HG03521 (cell line): ENCODE measurements around the gene RHOBTB3.

Experiments used
- ATAC-seq: cut with Tn5 transposase; IDR thresholded peaks from one replicate; pipeline ENCODE4 v1.9.1; 2021; ENCODE audit warnings: mild to moderate bottlenecking, moderate library complexity; ENCODE audit not compliant: unreplicated experiment

RHOBTB3 gene

GRCh38 chr5:95731571-95732554 is 727 bp downstream of the RHOBTB3 start:
- ATAC-seq: peak; percentile 24

DNA sequence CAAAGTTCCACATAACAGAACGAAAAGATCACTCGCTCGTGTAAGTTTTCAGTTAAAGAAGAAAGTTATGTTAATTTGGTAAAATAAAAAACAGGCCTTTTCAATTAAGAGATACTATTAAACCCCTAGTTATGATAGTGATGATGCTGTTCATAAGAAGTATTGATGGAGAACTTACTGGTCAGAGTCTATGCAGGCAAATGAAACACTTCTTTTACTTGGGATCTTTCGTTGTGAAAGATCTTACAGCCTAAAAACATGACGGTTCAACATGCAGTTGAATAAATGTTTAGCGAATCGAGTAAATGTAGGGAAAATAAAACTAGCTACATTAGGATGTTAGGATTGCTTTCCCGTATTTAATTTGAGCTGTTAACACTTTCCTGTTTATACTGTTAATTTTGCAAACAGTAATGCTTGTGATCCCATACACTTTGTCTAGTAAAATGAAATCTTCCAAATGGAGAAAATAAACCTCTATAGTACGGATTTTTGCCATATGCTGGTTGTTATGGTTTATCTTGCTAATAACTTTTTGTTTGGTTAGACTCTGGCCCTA is 2.0 kb downstream of the RHOBTB3 start:
- ATAC-seq: no peak

- ATAC-seq: no peak
These were observed 3.1 kb downstream of the RHOBTB3 start for GRCh38 chr5:95734187-95734586.

- no peak for ATAC-seq
These were observed 3.8 kb downstream of the RHOBTB3 start for GRCh38 chr5:95734906-95735305.

GRCh38 chr5:95735406-95735805 is 4.3 kb downstream of the RHOBTB3 start:
- ATAC-seq: no peak

DNA sequence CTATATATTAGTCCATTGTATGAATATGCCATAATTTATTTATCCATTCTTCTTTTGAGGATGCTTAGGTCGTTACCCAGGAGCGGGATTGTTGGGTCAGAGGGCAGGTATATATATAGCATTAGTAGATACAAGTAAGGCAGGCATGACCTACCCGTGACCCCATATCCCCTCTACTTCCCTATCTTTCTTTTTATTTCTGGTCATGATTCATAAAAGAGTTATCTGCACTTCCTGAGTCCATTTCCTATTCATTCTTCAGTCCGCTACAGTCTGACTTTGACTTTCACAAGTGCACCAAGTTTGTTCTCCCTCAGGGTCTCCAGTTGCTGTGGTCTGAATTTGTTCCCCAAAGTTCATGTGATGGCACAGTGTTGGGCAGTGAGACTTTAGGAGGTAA is 6.9 kb downstream of the RHOBTB3 start:
- no peak for ATAC-seq

- ATAC-seq: no peak
These were observed 7.7 kb downstream of the RHOBTB3 start for GRCh38 chr5:95738834-95739233.

- ATAC-seq: no peak
These were observed 8.7 kb downstream of the RHOBTB3 start for GRCh38 chr5:95739857-95740256.

DNA sequence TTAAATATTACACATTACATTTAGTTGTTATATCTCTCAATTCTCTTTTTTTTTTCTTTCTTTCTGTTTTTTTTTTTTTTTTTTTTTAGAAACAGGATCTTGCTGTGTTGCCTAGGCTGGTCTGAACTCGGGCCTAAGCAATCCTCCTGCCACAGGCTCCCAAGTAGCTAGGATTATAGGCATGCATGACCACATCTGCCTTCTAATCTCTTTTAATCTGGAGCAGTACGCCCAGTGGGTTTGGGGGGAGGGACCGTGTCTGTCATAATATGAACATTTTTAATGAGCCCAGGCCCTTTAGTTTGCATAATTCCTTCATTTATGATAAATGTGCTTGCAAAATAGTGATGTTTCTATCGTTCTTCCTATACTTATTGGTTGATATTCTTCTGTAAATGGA is 10.3 kb downstream of the RHOBTB3 start:
- no peak for ATAC-seq

DNA sequence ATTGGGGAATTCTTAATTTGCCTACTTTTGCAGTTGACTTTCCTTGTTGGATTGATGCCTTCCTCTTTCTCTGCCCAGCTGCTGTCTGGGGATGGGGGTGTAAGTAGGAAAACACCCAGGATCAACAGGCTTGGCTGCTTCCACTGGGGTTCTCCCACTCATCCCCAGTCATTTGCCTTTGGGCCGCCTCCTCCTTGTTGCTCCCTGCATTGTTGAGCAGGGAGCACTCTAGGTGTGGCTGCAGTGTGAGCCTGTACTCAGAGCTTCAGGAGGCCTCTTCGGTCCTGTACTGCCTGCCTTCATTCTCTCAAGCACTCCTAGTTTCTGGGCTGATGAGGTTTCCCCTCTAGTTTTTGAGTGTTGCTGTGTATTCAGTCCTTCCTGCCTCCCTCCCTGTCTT is 12.1 kb downstream of the RHOBTB3 start:
- no peak for ATAC-seq

- no peak for ATAC-seq
These were observed 12.7 kb downstream of the RHOBTB3 start for GRCh38 chr5:95743877-95744276.

- ATAC-seq: no peak
These were observed 15.1 kb downstream of the RHOBTB3 start for GRCh38 chr5:95746194-95746593.

DNA sequence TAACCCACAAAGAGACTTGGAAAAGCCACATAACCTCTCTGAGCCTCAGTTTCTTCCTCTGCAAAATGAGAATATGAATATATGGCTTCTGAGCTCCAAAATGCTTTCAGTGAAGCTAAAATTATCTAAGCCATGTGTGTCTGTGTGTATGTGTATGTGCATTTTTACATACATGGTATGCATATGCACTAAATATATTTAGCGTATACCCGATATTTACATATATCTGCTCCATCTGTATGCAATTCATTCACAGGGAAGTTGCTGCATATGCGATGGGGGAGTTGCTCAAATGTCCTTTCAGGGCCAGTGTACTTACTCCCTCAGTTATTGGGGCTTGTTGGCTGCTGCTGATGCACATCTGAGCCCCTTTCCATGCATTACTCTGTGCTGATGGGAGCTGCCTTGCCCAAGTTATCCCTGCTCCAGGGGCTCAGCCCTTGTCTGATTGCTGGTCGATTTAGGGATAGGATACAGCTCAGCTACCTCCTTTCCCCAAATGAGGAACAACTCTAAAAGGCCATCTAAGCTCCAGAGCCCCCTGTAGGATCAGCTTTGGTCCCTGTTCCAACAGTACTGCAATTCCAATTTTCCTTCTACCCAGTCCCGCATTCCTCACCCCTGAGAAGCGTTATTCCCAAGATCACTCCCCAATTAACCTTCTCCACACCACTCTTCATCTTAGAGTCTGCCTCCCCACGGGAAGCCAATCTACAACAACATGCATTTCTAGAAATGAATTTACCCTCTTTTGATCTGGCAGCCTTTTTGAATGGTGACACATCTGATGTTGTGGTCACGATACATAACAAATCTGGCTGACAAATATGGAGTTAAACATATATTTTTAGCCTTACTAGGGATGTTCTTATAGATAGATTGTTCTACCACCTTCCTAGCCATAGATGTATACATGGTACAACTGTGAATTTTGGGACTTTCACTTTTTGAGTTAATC is 15.9 kb downstream of the RHOBTB3 start:
- ATAC-seq: no peak

DNA sequence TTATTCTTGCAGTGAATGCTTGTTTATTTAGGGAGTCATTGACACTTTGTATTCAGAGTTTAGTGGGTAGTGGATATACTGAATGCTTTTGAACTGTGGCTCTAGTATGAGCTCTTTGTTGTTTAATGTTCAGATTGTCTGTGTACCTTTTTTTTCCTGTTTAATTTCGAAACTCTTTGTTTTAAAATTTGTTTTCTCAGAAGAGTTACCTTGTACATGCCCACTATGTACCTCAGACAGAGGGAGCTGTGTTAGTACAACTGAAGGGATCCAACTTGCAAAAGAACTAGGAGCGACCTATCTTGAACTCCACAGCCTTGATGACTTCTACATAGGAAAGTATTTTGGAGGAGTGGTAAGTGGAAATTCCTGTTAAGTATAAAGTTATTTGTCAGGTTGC is 17.0 kb downstream of the RHOBTB3 start:
- no peak for ATAC-seq

DNA sequence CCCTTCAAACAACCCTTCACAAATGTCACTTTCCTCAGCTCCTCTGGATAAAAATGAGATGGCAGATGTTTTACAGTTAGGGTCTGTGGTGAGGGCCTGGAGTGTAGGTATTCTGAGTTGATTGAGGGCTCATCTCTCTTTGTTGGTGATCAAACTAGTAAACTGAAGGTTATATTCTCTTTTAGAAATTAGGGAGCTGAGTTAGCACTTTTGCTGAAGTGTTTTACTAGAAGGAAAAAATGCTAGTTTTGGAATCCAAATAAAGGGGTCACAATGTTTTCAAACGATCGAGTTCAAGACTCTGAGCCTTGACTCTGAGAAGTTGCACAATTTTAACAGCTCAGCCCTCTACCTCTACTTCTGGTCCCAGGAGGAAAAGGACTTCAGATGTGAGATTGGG is 23.4 kb downstream of the RHOBTB3 start:
- ATAC-seq: no peak

DNA sequence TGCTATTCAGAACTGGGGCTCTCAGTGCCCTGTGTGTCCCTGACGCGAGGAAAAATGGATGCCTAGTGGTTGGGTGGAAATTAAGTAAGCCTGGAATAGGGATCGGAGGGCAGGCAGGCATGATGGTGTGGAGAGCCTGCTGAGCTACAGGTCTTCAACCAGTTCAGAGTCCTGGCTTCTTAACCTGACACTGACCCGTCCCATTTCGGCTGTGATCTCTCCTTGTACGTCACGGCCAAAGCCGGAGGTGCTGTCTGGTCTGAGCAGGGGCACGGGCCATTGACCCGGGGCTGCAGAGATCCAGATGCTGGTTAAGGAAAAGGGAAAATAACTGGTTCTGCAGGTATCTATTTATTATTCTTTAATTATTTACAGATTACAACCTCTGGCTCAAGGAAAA is 27.9 kb downstream of the RHOBTB3 start:
- no peak for ATAC-seq

- ATAC-seq: no peak
These were observed 28.5 kb downstream of the RHOBTB3 start for GRCh38 chr5:95759634-95760033.

DNA sequence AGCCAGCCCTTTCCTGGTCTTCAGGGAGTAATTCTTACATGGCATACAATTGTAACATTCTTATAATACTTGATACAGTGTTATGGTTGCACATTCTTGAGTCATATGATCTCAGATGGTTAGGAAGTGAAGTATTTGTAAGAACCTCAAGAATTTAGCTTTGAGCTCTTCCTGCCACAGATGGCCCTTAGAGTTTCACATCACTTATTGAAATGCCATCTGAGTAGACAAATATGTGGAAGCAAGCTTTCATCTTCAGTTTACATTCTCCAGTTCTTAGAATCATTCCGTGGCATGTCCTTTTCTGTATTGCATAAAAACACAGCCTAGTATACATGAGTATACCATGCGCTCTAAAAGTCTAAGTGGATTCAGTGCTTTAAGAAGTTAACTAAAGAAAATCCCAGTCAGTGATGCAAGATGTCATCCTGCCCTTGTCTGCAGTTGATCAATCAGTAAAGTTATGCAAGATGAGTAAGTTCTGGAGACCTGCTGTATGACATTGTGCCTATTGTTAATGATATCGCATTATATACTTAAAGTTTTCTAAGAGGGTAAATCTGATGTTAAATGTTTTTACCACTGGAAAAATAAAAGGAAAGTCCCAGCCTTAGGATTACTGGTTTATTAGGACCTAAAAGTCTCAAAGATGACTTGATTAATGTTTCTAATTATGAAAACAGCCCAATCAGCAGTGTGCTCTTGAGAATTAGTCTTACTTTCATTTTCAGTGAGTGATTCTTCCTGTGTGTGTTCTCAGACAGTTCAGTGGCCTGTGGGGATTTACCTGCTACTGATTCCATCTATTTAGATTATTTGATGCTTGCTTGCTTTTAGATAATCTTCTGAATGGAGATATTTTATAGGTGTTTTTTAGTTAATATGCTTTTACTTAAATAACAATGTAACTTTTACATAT is 29.4 kb downstream of the RHOBTB3 start:
- ATAC-seq: peak; percentile 81

GRCh38 chr5:95761771-95762651 is 30.9 kb downstream of the RHOBTB3 start:
- no peak for ATAC-seq
